Measurements from ENCODE around the gene LMCD1.

DNA sequence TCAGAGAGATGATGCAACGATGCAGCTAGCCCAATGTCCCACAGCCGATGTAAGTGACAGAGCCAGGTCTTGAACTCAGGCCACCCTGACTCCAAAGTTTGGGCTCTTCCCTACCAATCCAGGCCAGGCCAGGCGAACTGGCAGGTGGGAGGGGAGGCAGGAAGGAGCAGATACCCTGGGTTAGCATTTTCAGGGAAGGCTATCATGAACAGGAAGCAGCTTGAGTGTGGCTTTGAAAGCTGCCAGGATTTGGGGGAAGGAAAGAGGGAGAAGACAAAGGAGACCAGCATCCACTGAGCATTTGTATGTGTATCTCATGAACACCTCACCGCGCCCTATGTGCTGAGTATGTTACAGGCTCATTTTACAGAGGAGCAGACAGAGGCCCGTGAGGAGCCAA lies 38.8 kb downstream of the LMCD1 start:
- no peak for TF ChIP-seq EZH2 (IDR thresholded peaks at IDR 0.05; ENCODE audit: low read length, missing control alignments)
- TF ChIP-seq, protein P1, sequence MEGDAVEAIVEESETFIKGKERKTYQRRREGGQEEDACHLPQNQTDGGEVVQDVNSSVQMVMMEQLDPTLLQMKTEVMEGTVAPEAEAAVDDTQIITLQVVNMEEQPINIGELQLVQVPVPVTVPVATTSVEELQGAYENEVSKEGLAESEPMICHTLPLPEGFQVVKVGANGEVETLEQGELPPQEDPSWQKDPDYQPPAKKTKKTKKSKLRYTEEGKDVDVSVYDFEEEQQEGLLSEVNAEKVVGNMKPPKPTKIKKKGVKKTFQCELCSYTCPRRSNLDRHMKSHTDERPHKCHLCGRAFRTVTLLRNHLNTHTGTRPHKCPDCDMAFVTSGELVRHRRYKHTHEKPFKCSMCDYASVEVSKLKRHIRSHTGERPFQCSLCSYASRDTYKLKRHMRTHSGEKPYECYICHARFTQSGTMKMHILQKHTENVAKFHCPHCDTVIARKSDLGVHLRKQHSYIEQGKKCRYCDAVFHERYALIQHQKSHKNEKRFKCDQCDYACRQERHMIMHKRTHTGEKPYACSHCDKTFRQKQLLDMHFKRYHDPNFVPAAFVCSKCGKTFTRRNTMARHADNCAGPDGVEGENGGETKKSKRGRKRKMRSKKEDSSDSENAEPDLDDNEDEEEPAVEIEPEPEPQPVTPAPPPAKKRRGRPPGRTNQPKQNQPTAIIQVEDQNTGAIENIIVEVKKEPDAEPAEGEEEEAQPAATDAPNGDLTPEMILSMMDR (conservative IDR thresholded peaks at IDR 0.05 in 1 of 2, IDR thresholded peaks at IDR 0.05 in 1 of 2; ENCODE audit: low read depth in 1 of 2, low read length in 2 of 2) = no peak
